Measurements from ENCODE around the gene RIPOR2. TPM values are rescaled to one million over a fixed set of nuclear protein-coding genes. Genes with fewer than 3 reads are reported as not detected.

Gene RIPOR2
- total RNA-seq, 1 donor from 2014 or later, result 19.4 TPM

DNA sequence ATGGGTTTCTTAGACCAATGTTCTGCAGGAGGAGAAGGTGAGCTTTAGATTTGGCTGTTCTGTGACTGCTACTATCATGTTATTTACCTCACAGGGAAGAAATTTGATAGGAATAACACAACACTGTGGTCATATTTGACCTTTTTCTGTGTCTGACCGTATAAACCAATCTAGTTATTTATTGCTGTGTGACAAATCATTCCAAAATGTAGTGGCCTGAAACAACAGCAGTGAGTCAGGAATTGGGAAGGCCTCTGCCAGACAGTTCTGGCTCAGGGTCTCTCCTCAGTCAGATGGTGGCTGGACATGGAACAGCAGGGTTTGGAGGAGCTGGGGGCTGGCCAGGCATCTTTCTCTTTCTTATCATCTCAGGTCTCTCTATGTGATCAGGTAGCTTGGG lies 33.0 kb downstream of the RIPOR2 start:
- no peaks in the 10 kb centered on the region for H3K9me3 ChIP-seq
- intact Hi-C loops (cut with DNase I), result no loop called here
- H3K36me3 ChIP-seq, result no peaks in the 10 kb centered on the region
- peaks cover 53% of the 10 kb centered on the region for H3K4me1 ChIP-seq
- no peaks in the 10 kb centered on the region for H3K27me3 ChIP-seq
- peak overlapping the region; percentile 37 for H3K27ac ChIP-seq
- no peak for DNase-seq (ENCODE audit: extremely low spot score in 2 of 2)
- TF ChIP-seq, protein P1, sequence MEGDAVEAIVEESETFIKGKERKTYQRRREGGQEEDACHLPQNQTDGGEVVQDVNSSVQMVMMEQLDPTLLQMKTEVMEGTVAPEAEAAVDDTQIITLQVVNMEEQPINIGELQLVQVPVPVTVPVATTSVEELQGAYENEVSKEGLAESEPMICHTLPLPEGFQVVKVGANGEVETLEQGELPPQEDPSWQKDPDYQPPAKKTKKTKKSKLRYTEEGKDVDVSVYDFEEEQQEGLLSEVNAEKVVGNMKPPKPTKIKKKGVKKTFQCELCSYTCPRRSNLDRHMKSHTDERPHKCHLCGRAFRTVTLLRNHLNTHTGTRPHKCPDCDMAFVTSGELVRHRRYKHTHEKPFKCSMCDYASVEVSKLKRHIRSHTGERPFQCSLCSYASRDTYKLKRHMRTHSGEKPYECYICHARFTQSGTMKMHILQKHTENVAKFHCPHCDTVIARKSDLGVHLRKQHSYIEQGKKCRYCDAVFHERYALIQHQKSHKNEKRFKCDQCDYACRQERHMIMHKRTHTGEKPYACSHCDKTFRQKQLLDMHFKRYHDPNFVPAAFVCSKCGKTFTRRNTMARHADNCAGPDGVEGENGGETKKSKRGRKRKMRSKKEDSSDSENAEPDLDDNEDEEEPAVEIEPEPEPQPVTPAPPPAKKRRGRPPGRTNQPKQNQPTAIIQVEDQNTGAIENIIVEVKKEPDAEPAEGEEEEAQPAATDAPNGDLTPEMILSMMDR (IDR thresholded peaks at IDR 0.05), result no peak
- TF ChIP-seq POLR2AphosphoS5 (IDR thresholded peaks at IDR 0.05; ENCODE audit: insufficient read depth in 1 of 2, low read depth in 1 of 2), result no peak
- no peak for TF ChIP-seq POLR2A (IDR thresholded peaks at IDR 0.05)
- H3K4me3 ChIP-seq, result no peak overlapping the region

DNA sequence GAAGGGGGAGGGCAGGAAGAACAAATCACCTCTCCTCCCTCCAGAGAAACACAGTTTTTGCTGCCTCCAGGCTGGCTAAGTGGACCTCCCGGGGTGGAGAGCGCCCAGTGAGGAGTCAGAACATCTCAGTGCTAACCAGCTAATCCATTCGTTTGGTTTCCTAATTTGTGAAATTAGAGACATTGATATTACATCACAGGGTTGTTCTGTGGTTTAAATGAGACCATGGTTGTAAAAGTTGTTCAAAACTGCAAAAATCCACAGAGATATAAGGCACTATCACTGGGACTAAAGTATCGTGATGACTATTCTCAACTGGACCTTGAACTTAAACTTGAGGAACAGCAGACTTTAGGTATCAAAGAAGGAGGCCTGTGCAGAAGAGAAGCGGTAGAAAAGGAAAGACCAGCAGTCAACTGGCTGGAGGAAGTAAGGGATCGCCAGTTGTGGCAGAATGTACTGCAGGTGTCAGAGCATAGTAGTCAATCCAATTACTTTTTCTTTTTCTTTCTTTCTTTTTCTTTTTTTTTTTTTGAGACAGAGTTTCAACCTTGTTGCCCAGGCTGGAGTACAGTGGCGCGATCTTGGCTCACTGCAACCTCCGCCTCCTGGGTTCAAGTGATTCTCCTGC lies 33.9 kb downstream of the RIPOR2 start:
- TF ChIP-seq POLR2AphosphoS5 (IDR thresholded peaks at IDR 0.05; ENCODE audit: insufficient read depth in 1 of 2, low read depth in 1 of 2) (no peak), POLR2A (IDR thresholded peaks at IDR 0.05) (no peak)
- TF ChIP-seq, protein P1 (IDR thresholded peaks at IDR 0.05), result no peak
- peak overlapping the region; percentile 37 for H3K27ac ChIP-seq

DNA sequence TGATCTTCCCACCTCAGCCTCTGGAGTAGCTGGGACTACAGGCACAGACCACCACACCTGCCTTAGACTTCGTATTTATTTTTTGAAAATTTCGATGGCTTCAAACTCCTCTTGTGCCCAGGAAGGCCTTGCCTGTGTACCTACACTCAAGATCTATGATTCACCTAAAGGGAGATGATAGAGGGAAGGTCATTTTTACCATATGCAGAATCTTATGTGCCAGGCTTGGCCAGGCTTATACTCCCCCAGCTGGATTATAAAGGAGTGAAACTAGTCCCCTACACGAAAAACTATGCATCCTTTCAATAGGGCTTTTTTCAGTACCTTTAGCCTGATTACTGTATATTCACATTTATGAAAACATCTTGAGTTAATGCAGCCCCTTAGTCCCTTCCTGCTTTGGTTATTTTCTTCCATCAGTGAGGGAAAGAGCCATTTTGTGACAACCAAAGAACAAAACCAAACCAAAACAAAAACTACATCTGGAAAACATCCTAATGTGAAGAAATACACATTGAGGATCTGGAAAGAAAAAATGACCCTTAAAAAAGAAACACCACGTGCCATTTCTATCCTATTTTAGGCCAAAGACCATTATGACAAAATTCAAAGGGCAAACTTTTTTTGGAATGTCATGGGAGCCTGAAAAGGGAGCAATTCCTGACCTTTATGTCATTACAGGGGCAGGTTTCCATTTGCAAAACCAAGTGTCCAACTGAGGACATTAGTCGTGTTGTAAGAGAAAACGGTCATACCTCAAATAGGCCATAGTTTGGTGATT lies 34.7 kb downstream of the RIPOR2 start:
- peak in 1 of 2 donors; percentile 48 for TF ChIP-seq POLR2AphosphoS5 (IDR thresholded peaks at IDR 0.05; ENCODE audit: insufficient read depth in 1 of 2, low read depth in 1 of 2)
- TF ChIP-seq, protein P1 (IDR thresholded peaks at IDR 0.05), result no peak
- no peak for TF ChIP-seq POLR2A (IDR thresholded peaks at IDR 0.05)
- peaks cover 47% of the 10 kb centered on the region for H3K4me1 ChIP-seq
- H3K27me3 ChIP-seq, result no peaks in the 10 kb centered on the region
- H3K4me3 ChIP-seq, result no peak overlapping the region
- no peaks in the 10 kb centered on the region for H3K36me3 ChIP-seq
- intact Hi-C loops (cut with DNase I), result no loop called here
- peak overlapping the region; percentile 37 for H3K27ac ChIP-seq
- DNase-seq (ENCODE audit: extremely low spot score in 2 of 2), result no peak
- no peaks in the 10 kb centered on the region for H3K9me3 ChIP-seq

More for the DNA sequence above, 33.9 kb downstream of the RIPOR2 start:
- no peak overlapping the region for H3K4me3 ChIP-seq
- no peaks in the 10 kb centered on the region for H3K9me3 ChIP-seq
- intact Hi-C loops (cut with DNase I), result no loop called here
- peaks cover 54% of the 10 kb centered on the region for H3K4me1 ChIP-seq
- DNase-seq (ENCODE audit: extremely low spot score in 2 of 2), result no peak
- H3K27me3 ChIP-seq, result no peaks in the 10 kb centered on the region
- H3K36me3 ChIP-seq, result no peaks in the 10 kb centered on the region

DNA sequence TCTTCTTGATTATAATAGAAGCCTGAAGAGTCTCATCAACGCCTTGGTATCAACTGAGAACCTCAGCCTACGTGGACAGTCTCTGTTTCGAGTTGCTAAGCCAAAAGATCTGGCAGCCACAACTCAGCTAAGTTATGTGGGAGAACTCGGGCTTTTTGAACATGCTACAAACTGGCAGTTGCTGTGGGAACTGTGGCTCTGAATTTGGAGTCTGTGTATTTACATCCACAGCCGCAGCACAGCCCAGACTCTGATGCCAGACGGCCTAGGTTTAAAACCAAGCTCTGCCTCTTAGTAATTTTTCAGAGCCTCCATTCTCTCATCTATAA lies 35.8 kb downstream of the RIPOR2 start:
- H3K4me3 ChIP-seq, result no peak overlapping the region
- intact Hi-C loops (cut with DNase I), result no loop called here

DNA sequence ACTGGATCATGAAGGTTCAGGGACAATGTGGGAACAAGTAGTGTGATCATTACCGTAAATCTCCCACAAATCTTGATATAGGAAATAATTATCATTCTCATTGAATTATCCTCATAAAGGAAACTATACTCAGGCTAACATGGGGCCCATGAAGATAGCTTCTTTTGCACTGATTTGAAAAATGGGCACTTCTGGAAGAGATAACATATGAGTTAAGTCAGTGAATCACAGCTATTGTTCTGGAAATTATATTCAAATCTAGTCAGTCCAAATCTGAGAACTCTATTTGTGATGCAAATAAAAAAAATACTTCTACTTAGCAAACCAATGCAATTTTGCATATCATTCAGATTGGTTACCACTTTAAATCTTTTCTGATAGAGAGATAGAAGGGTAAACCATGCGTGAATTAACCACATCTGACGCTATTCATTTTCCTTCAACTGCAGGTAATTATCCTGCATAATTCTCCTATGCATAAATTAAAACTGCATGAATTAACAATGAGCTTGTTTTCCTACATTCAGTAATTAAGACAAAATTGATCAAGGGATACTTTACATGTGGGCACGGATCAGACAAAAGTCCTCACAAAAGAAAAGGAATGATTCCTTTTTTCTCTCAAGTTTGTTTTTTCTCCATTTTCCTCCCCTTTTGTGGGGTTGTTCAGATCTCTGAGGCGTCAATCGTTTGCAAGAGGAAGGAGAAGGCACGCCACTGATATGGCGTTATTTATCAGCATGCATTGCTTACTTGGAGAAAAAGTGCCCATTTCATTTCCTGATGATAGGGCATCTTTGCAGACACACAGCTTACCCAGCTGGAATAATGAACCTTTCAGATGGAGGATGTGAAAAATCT lies 36.4 kb downstream of the RIPOR2 start:
- Histone ChIP-seq H3K36me3 (no peaks in the 10 kb centered on the region), H3K27me3 (no peaks in the 10 kb centered on the region), H3K9me3 (no peaks in the 10 kb centered on the region), H3K4me1 (peaks cover 38% of the 10 kb centered on the region), H3K27ac (peak overlapping the region; percentile 37), H3K4me3 (no peak overlapping the region)
- DNase-seq (ENCODE audit: extremely low spot score in 2 of 2), result no peak
- TF ChIP-seq, protein P1 (IDR thresholded peaks at IDR 0.05), result no peak
- TF ChIP-seq POLR2AphosphoS5 (IDR thresholded peaks at IDR 0.05; ENCODE audit: insufficient read depth in 1 of 2, low read depth in 1 of 2), result no peak
- TF ChIP-seq POLR2A (IDR thresholded peaks at IDR 0.05), result no peak
- intact Hi-C loops (cut with DNase I), result no loop called here

More for the DNA sequence above, 35.8 kb downstream of the RIPOR2 start:
- no peak for DNase-seq (ENCODE audit: extremely low spot score in 2 of 2)
- no peak for TF ChIP-seq POLR2AphosphoS5 (IDR thresholded peaks at IDR 0.05; ENCODE audit: insufficient read depth in 1 of 2, low read depth in 1 of 2)
- peak overlapping the region; percentile 37 for H3K27ac ChIP-seq
- no peaks in the 10 kb centered on the region for H3K36me3 ChIP-seq
- no peaks in the 10 kb centered on the region for H3K27me3 ChIP-seq
- H3K9me3 ChIP-seq, result no peaks in the 10 kb centered on the region
- peaks cover 38% of the 10 kb centered on the region for H3K4me1 ChIP-seq
